HG03575 (cell line): Measurements from ENCODE around the gene CEP164.

Source experiments
- ATAC-seq: cut with Tn5 transposase; IDR thresholded peaks from one replicate; pipeline ENCODE4 v1.9.1; 2021; ENCODE audit not compliant: unreplicated experiment, insufficient number of reproducible peaks, low FRiP score; ENCODE audit errors: extremely low read depth

CEP164 gene

GRCh38 chr11:117337076-117337475 is 9.4 kb downstream of the CEP164 start:
- no peak for ATAC-seq

GRCh38 chr11:117345039-117345438 is 17.4 kb downstream of the CEP164 start:
- ATAC-seq = no peak

- no peak for ATAC-seq
These were observed 26.9 kb downstream of the CEP164 start for GRCh38 chr11:117354550-117354949.

- no peak for ATAC-seq
These were observed 28.7 kb downstream of the CEP164 start for GRCh38 chr11:117356126-117356890.

GRCh38 chr11:117361432-117361831 is 33.8 kb downstream of the CEP164 start:
- no peak for ATAC-seq

GRCh38 chr11:117366248-117366647 is 38.6 kb downstream of the CEP164 start:
- ATAC-seq = no peak

GRCh38 chr11:117366875-117367274 is 39.2 kb downstream of the CEP164 start:
- no peak for ATAC-seq

GRCh38 chr11:117369534-117369933 is 41.9 kb downstream of the CEP164 start:
- no peak for ATAC-seq

GRCh38 chr11:117371453-117371852 is 43.8 kb downstream of the CEP164 start:
- no peak for ATAC-seq

- no peak for ATAC-seq
These were observed 46.8 kb downstream of the CEP164 start for GRCh38 chr11:117374316-117375055.

- ATAC-seq = no peak
These were observed 48.3 kb downstream of the CEP164 start for GRCh38 chr11:117375960-117376359.

- ATAC-seq = no peak
These were observed 48.9 kb downstream of the CEP164 start for GRCh38 chr11:117376517-117376916.

- ATAC-seq = no peak
These were observed 51.6 kb downstream of the CEP164 start for GRCh38 chr11:117378976-117379865.

GRCh38 chr11:117380676-117381075 is 53.0 kb downstream of the CEP164 start:
- ATAC-seq = no peak

GRCh38 chr11:117381481-117382387 is 54.1 kb downstream of the CEP164 start:
- no peak for ATAC-seq

- no peak for ATAC-seq
These were observed 55.1 kb downstream of the CEP164 start for GRCh38 chr11:117382746-117383145.

GRCh38 chr11:117384045-117384444 is 56.4 kb downstream of the CEP164 start:
- ATAC-seq = no peak

GRCh38 chr11:117385471-117385870 is 57.8 kb downstream of the CEP164 start:
- ATAC-seq = no peak

- ATAC-seq = no peak
These were observed 58.3 kb downstream of the CEP164 start for GRCh38 chr11:117385906-117386305.
